Adrenal gland (tissue), 5 donors: ENCODE results near the gene MYL7.

Experiments
- POLR2A ChIP-seq, 2 donors: fragments of 450-650 bp; IDR thresholded peaks; one replicate each; pipeline ENCODE4 v1.6.1; 2017; ENCODE audit warnings: antibody characterized with exemption in 2 of 2, mild to moderate bottlenecking in 2 of 2, moderate library complexity in 1 of 2
- TF ChIP-seq, protein P1 (sequence below), 6 experiments: fragments of 450-650 bp in 4 of 6; fragments of 200-600 bp in 2 of 6; sonication (generic) in 1 of 6; IDR thresholded peaks; 1 replicate in 5 of 6; 2 replicates in 1 of 6; pipeline versions ENCODE4 v1.5.1 to v1.8.0; 2016 to 2021; ENCODE audit warnings: antibody characterized with exemption in 6 of 6, mild to moderate bottlenecking in 2 of 6, moderate library complexity in 1 of 6
- donor health status: DM: no; HTN: no; CAD: no.

DNA sequence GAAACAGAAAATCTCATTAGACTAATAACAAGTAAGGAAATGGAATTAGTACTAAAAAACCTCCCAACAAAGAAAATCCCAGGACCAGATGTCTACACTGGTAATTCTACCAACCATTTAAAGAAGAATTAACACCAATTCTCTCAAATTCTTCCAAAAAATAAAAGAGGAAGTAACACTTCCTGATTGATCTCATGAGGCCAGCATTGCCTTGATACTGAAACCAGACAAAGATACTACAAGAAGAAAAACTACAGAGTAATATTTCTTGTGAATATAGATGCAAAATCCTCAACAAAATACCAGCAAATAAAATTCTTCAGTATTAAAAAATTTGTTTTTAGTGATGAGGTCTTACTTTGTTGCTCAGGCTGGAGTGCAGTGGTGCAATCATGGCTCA lies 26.8 kb upstream of the MYL7 start:
- TF ChIP-seq, protein P1, sequence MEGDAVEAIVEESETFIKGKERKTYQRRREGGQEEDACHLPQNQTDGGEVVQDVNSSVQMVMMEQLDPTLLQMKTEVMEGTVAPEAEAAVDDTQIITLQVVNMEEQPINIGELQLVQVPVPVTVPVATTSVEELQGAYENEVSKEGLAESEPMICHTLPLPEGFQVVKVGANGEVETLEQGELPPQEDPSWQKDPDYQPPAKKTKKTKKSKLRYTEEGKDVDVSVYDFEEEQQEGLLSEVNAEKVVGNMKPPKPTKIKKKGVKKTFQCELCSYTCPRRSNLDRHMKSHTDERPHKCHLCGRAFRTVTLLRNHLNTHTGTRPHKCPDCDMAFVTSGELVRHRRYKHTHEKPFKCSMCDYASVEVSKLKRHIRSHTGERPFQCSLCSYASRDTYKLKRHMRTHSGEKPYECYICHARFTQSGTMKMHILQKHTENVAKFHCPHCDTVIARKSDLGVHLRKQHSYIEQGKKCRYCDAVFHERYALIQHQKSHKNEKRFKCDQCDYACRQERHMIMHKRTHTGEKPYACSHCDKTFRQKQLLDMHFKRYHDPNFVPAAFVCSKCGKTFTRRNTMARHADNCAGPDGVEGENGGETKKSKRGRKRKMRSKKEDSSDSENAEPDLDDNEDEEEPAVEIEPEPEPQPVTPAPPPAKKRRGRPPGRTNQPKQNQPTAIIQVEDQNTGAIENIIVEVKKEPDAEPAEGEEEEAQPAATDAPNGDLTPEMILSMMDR (IDR thresholded peaks at IDR 0.05): no peak
- no peak for TF ChIP-seq POLR2A (IDR thresholded peaks at IDR 0.05)
